IMR-90 (cell line): ENCODE data around the gene KCNN4.
A peak's percentile ranks its signal among the peaks of the same experiment; 100 is the strongest.

ENCODE experiments used
- CEBPB ChIP-seq: IDR thresholded peaks from 2 replicates; pipeline ENCODE4 v1.6.1; 2012; ENCODE audit warnings: low read depth, low read length, improper control_type of control experiment
- FOS ChIP-seq: fragments of 150-350 bp; IDR thresholded peaks from 2 replicates; pipeline ENCODE4 v1.6.1; 2016; ENCODE audit warnings: low read depth, low read length
- MAFK ChIP-seq: IDR thresholded peaks from 2 replicates; pipeline ENCODE4 v1.6.1; 2012; ENCODE audit warnings: low read depth, low read length, improper control_type of control experiment
- MAZ ChIP-seq: IDR thresholded peaks from 2 replicates; pipeline ENCODE4 v1.6.1; 2012; ENCODE audit warnings: low read depth, mild to moderate bottlenecking, low read length, improper control_type of control experiment, moderate library complexity, borderline replicate concordance
- MXI1 ChIP-seq: IDR thresholded peaks from 2 replicates; pipeline ENCODE4 v1.6.1; 2012; ENCODE audit warnings: low read depth, mild to moderate bottlenecking, low read length, moderate library complexity, borderline replicate concordance
- POLR2A ChIP-seq: IDR thresholded peaks from 2 replicates; pipeline ENCODE4 v1.6.1; 2012; ENCODE audit warnings: mild to moderate bottlenecking, low read depth, low read length
- RAD21 ChIP-seq: IDR thresholded peaks from 2 replicates; pipeline ENCODE4 v1.6.1; 2012; ENCODE audit warnings: low read length, improper control_type of control experiment
- RCOR1 ChIP-seq: IDR thresholded peaks from 2 replicates; pipeline ENCODE4 v1.6.1; 2012; ENCODE audit warnings: mild to moderate bottlenecking, low read length, improper control_type of control experiment; ENCODE audit not compliant: insufficient replicate concordance
- RFX5 ChIP-seq: IDR thresholded peaks from 2 replicates; pipeline ENCODE4 v1.8.0; 2012; ENCODE audit warnings: low read depth, mild to moderate bottlenecking, low read length, moderate library complexity
- SMC3 ChIP-seq: fragments of 150-350 bp; IDR thresholded peaks from 2 replicates; pipeline ENCODE4 v1.6.1; 2016; ENCODE audit warnings: low read depth, mild to moderate bottlenecking, antibody characterized with exemption, low read length, moderate library complexity
- TF ChIP-seq, protein P1 (sequence below): conservative IDR thresholded peaks from 2 replicates; pipeline ENCODE4 v1.5.1; 2012; ENCODE audit warnings: mild to moderate bottlenecking, low read depth, low read length, improper control_type of control experiment

DNA sequence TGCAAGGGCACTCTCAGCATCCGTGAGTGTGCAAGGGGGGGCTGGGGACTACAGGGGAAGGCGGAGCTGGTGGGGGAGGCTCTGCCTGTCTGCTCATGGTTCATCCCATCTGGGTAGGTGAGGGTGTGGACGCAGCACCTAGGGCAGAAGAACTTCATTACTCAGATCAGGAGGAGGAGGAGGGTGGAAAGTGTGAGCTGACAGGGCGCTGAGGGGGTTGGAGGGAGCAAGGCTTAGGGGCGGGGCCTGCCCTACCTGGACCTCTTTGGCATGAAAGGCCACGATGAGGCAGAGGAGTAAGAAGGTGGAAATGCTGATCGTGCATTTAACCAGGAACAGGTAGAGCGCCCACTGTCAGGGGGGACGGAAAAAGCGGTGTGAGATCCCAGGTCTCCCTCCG lies 4.5 kb downstream of the KCNN4 start:
- no peak for TF ChIP-seq POLR2A
- TF ChIP-seq SMC3, result no peak
- TF ChIP-seq MAFK, result peak; percentile 90
- TF ChIP-seq, protein P1, sequence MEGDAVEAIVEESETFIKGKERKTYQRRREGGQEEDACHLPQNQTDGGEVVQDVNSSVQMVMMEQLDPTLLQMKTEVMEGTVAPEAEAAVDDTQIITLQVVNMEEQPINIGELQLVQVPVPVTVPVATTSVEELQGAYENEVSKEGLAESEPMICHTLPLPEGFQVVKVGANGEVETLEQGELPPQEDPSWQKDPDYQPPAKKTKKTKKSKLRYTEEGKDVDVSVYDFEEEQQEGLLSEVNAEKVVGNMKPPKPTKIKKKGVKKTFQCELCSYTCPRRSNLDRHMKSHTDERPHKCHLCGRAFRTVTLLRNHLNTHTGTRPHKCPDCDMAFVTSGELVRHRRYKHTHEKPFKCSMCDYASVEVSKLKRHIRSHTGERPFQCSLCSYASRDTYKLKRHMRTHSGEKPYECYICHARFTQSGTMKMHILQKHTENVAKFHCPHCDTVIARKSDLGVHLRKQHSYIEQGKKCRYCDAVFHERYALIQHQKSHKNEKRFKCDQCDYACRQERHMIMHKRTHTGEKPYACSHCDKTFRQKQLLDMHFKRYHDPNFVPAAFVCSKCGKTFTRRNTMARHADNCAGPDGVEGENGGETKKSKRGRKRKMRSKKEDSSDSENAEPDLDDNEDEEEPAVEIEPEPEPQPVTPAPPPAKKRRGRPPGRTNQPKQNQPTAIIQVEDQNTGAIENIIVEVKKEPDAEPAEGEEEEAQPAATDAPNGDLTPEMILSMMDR, result no peak
- no peak for TF ChIP-seq RAD21
- no peak for TF ChIP-seq MXI1
- no peak for TF ChIP-seq CEBPB
- TF ChIP-seq RCOR1, result no peak
- no peak for TF ChIP-seq MAZ
- TF ChIP-seq RFX5, result no peak
- TF ChIP-seq FOS, result no peak
